HepG2 (cell line): ENCODE data around the gene SFTPB. TPM values are rescaled to one million over a fixed set of nuclear protein-coding genes. Genes with fewer than 3 reads are reported as not detected.
A peak's percentile ranks its signal among the peaks of the same experiment; 100 is the strongest.

Experiments
- ARNT2 ChIP-seq: sonication (generic); formaldehyde crosslinking; IDR thresholded peaks from 2 replicates; pipeline ENCODE4 v1.8.0; 2022; ENCODE audit warnings: mild to moderate bottlenecking, low read depth, missing genetic modification reagents, moderate library complexity
- ATF5 ChIP-seq: sonication (generic); formaldehyde crosslinking; IDR thresholded peaks from 2 replicates; pipeline ENCODE4 v1.4.0; 2020; ENCODE audit warnings: mild to moderate bottlenecking, low read depth, missing genetic modification reagents
- CENPBD1 ChIP-seq: sonication (generic); formaldehyde crosslinking; IDR thresholded peaks from 2 replicates; pipeline ENCODE4 v1.8.0; 2022; ENCODE audit warnings: missing genetic modification reagents, low read depth, mild to moderate bottlenecking, borderline replicate concordance
- KLF6 ChIP-seq: IDR thresholded peaks from 2 replicates; pipeline ENCODE4 v1.8.0; 2016; ENCODE audit warnings: missing biosample characterization, missing genetic modification reagents
- KMT2A ChIP-seq: sonication (generic); formaldehyde crosslinking; IDR thresholded peaks from 2 replicates; pipeline ENCODE4 v1.4.0; 2020; ENCODE audit warnings: missing genetic modification reagents
- PRPF4 ChIP-seq: fragments of 200-400 bp; formaldehyde crosslinking; IDR thresholded peaks from 2 replicates; pipeline ENCODE4 v1.6.1; 2016; ENCODE audit warnings: low read length, low read depth; ENCODE audit not compliant: poor library complexity, severe bottlenecking
- RFXANK ChIP-seq: IDR thresholded peaks from 2 replicates; pipeline ENCODE4 v1.6.1; 2016
- SMAD3 ChIP-seq: sonication (generic); formaldehyde crosslinking; IDR thresholded peaks from 2 replicates; pipeline ENCODE4 v1.4.0; 2020; ENCODE audit warnings: missing genetic modification reagents
- SPEN ChIP-seq: sonication (generic); formaldehyde crosslinking; IDR thresholded peaks from 2 replicates; pipeline ENCODE4 v1.5.1; 2020; ENCODE audit warnings: low read depth, mild to moderate bottlenecking, missing genetic modification reagents
- TFAP4 ChIP-seq: sonication (generic); IDR thresholded peaks from 2 replicates; pipeline ENCODE4 v1.6.1; 2016; ENCODE audit warnings: low read depth, borderline replicate concordance
- THAP8 ChIP-seq: sonication (generic); formaldehyde crosslinking; IDR thresholded peaks from 2 replicates; pipeline ENCODE4 v1.5.1; 2020; ENCODE audit warnings: missing genetic modification reagents, mild to moderate bottlenecking, borderline replicate concordance
- TRAFD1 ChIP-seq: sonication (generic); formaldehyde crosslinking; IDR thresholded peaks from 2 replicates; pipeline ENCODE4 v1.5.1; 2020; ENCODE audit warnings: missing genetic modification reagents, mild to moderate bottlenecking, borderline replicate concordance
- UBTF ChIP-seq: sonication (generic); formaldehyde crosslinking; IDR thresholded peaks from 2 replicates; pipeline ENCODE4 v1.4.0; 2020; ENCODE audit warnings: mild to moderate bottlenecking, missing genetic modification reagents
- ZBTB7B ChIP-seq: sonication (generic); formaldehyde crosslinking; IDR thresholded peaks from 2 replicates; pipeline ENCODE4 v1.4.0; 2020; ENCODE audit warnings: missing genetic modification reagents
- ZNF101 ChIP-seq: sonication (generic); formaldehyde crosslinking; IDR thresholded peaks from 2 replicates; pipeline ENCODE4 v1.4.0; 2020; ENCODE audit warnings: mild to moderate bottlenecking, low read depth, missing genetic modification reagents, borderline replicate concordance
- ZNF331 ChIP-seq: sonication (generic); formaldehyde crosslinking; IDR thresholded peaks from 2 replicates; pipeline ENCODE4 v1.4.0; 2020; ENCODE audit warnings: missing genetic modification reagents
- ZNF33B ChIP-seq: sonication (generic); formaldehyde crosslinking; IDR thresholded peaks from 2 replicates; pipeline ENCODE4 v1.5.1; 2020; ENCODE audit warnings: mild to moderate bottlenecking, missing genetic modification reagents
- ZNF367 ChIP-seq: sonication (generic); formaldehyde crosslinking; IDR thresholded peaks from 2 replicates; pipeline ENCODE4 v1.4.0; 2020; ENCODE audit warnings: missing genetic modification reagents, borderline replicate concordance
- ZNF564 ChIP-seq: sonication (generic); formaldehyde crosslinking; IDR thresholded peaks from 2 replicates; pipeline ENCODE4 v1.8.1; 2023; ENCODE audit warnings: mild to moderate bottlenecking, missing genetic modification reagents
- ZNF724P ChIP-seq: sonication (generic); formaldehyde crosslinking; IDR thresholded peaks from 2 replicates; pipeline ENCODE4 v1.8.0; 2022; ENCODE audit warnings: missing genetic modification reagents, borderline replicate concordance
- ZNF747 ChIP-seq: sonication (generic); formaldehyde crosslinking; IDR thresholded peaks from 2 replicates; pipeline ENCODE4 v1.8.1; 2023; ENCODE audit warnings: missing genetic modification reagents, mild to moderate bottlenecking, borderline replicate concordance
- ZNF772 ChIP-seq: sonication (generic); formaldehyde crosslinking; IDR thresholded peaks from 2 replicates; pipeline ENCODE4 v1.5.0; 2020; ENCODE audit warnings: mild to moderate bottlenecking, missing genetic modification reagents
- polyA plus RNA-seq, 8 experiments: library from polyadenylated mRNA; depleted of rRNA in 3 of 8; stranded (reverse) in 7 of 8; unstranded in 1 of 8; fragments of >200 nt; fragmentation: Illumina TruSeq in 4 of 8; extraction: Trizol in 4 of 8; gene quantifications; 2 replicates each; pipeline versions ENCODE4 v1.2.1 to v1.2.3, GENCODE V29; 2011 to 2016; ENCODE audit warnings: low read depth in 4 of 8, missing spikeins in 1 of 8, mixed read lengths in 1 of 8; ENCODE audit not compliant: insufficient read depth in 1 of 8
- total RNA-seq, 5 experiments: library from RNA; depleted of rRNA; stranded (reverse); fragments of >200 nt; fragmentation: Illumina TruSeq; extraction: Trizol; gene quantifications; 2 replicates each; pipeline ENCODE4 v1.2.3, GENCODE V29; 2016; ENCODE audit warnings: low read depth in 1 of 5

SFTPB gene
- total and polyA plus RNA-seq, 2 of the 13 experiments (the other 11 are each of a cell fraction or from before 2014, with no cell fraction given): not detected

GRCh38 chr2:85611705-85612587 lies 56.1 kb downstream of the SFTPB start, which contains the start of gene C2orf68 (continued):
- TF ChIP-seq ZNF367 (CRISPR knock-in tag): 0 out of 2 replicates have a peak, but pooled peaks have one; percentile 46
- peak; percentile 97 for TF ChIP-seq KLF6 (CRISPR knock-in tag)
- TF ChIP-seq ZNF33B (CRISPR knock-in tag): peak; percentile 51; the same call in 1 of the 2 replicates
- peak; percentile 95 for TF ChIP-seq KMT2A (CRISPR knock-in tag)
- TF ChIP-seq ARNT2 (CRISPR knock-in tag): peak; percentile 85
- TF ChIP-seq THAP8 (CRISPR knock-in tag): no peak
- TF ChIP-seq TRAFD1 (CRISPR knock-in tag): no peak
- peak; percentile 74 for TF ChIP-seq PRPF4
- TF ChIP-seq ZBTB7B: peak; percentile 37; the same call in 1 of the 2 replicates
- peak; percentile 44; the same call in 1 of the 2 replicates for TF ChIP-seq ZNF564
- peak; percentile 87 for TF ChIP-seq ZNF772 (CRISPR knock-in tag)
- peak; percentile 81; the same call in 1 of the 2 replicates for TF ChIP-seq CENPBD1
- TF ChIP-seq ATF5 (CRISPR knock-in tag): peak; percentile 66; the same call in 1 of the 2 replicates
- 0 out of 2 replicates have a peak, but pooled peaks have one; percentile 18 for TF ChIP-seq ZNF101 (CRISPR knock-in tag)
- TF ChIP-seq ZNF331 (CRISPR knock-in tag): peak; percentile 65; the same call in 1 of the 2 replicates
- TF ChIP-seq SPEN: peak; percentile 98
- TF ChIP-seq RFXANK: 0 out of 2 replicates have a peak, but pooled peaks have one; percentile 31
- TF ChIP-seq SMAD3 (CRISPR knock-in tag): no peak
- TF ChIP-seq ZNF724P: peak; percentile 86; the same call in 1 of the 2 replicates
- TF ChIP-seq ZNF747 (CRISPR knock-in tag): peak; percentile 73; the same call in 1 of the 2 replicates
- peak; percentile 9; the same call in 1 of the 2 replicates for TF ChIP-seq TFAP4
- peak; percentile 87 for TF ChIP-seq UBTF (CRISPR knock-in tag)
